Measurements from ENCODE around the gene NF2. TPM values are rescaled to one million over a fixed set of nuclear protein-coding genes. Genes with fewer than 3 reads are reported as not detected.

The NF2 gene
- total RNA-seq, 1 donor from 2014 or later, result 35.4 TPM

DNA sequence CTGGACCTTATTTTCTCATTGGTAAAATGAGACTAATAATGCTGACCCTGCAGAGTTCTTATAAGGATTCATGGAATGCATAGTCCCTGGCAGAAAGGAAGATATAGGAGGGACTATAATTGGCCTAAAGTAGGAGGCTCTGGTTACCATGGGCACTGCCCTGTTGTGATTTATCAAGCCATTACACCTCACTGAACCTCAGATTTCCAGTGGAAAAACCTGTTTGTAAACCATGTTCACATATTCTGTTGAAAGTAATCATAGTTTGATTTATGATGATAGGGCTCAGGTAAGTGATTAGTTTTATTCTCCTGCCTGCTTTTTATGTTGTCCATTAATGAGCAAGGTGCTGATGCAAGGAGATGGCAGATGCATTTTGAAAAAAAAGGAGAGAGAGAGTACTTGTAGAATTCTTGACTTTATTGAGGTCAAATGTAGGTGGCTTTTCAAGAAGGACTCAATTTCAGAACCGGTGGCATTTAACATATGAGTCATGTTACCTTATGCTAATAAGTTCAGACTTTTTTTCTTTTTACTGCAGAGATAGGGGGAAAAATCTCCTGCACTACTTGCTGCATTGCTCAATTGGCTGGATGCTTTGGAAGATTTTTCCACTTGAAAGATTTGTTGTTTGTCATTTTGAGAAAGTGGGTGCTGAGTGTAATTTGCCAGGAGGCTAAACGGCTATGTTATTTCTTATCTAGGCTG, 14.6 kb downstream of the NF2 start:
- Mint-ChIP-seq H3K36me3 (ENCODE audit: unreplicated experiment) (no peaks in the 10 kb centered on the region), H3K27ac (ENCODE audit: unreplicated experiment) (no peak overlapping the region), H3K4me1 (ENCODE audit: low read depth, unreplicated experiment) (no peaks in the 10 kb centered on the region), H3K27me3 (ENCODE audit: unreplicated experiment) (peaks cover 1% of the 10 kb centered on the region), H3K4me3 (ENCODE audit: unreplicated experiment) (no peak overlapping the region), H3K9me3 (ENCODE audit: unreplicated experiment) (peaks cover 2% of the 10 kb centered on the region)
- DNase-seq, result no peak
- TF ChIP-seq CTCF (IDR thresholded peaks at IDR 0.05; ENCODE audit: partially characterized antibody, unreplicated experiment), result no peak

- TF ChIP-seq CTCF (IDR thresholded peaks at IDR 0.05; ENCODE audit: partially characterized antibody, unreplicated experiment), result no peak
- no peak for DNase-seq
- Mint-ChIP-seq H3K27me3 (ENCODE audit: unreplicated experiment) (peaks cover 3% of the 10 kb centered on the region), H3K9me3 (ENCODE audit: unreplicated experiment) (peaks cover 4% of the 10 kb centered on the region), H3K27ac (ENCODE audit: unreplicated experiment) (peak overlapping the region; percentile 20), H3K36me3 (ENCODE audit: unreplicated experiment) (no peaks in the 10 kb centered on the region), H3K4me1 (ENCODE audit: low read depth, unreplicated experiment) (no peaks in the 10 kb centered on the region), H3K4me3 (ENCODE audit: unreplicated experiment) (no peak overlapping the region)
These were observed 18.5 kb downstream of the NF2 start for GRCh38 chr22:29621761-29622526.

- Mint-ChIP-seq H3K4me1 (ENCODE audit: low read depth, unreplicated experiment) (no peaks in the 10 kb centered on the region), H3K36me3 (ENCODE audit: unreplicated experiment) (no peaks in the 10 kb centered on the region), H3K27ac (ENCODE audit: unreplicated experiment) (no peak overlapping the region), H3K27me3 (ENCODE audit: unreplicated experiment) (peaks cover 3% of the 10 kb centered on the region), H3K4me3 (ENCODE audit: unreplicated experiment) (no peak overlapping the region), H3K9me3 (ENCODE audit: unreplicated experiment) (peaks cover 4% of the 10 kb centered on the region)
- no peak for TF ChIP-seq CTCF (IDR thresholded peaks at IDR 0.05; ENCODE audit: partially characterized antibody, unreplicated experiment)
- no peak for DNase-seq
These were observed 19.6 kb downstream of the NF2 start for GRCh38 chr22:29623059-29623458.

GRCh38 chr22:29623553-29624169, 20.2 kb downstream of the NF2 start:
- Mint-ChIP-seq H3K36me3 (ENCODE audit: unreplicated experiment) (no peaks in the 10 kb centered on the region), H3K4me1 (ENCODE audit: low read depth, unreplicated experiment) (no peaks in the 10 kb centered on the region), H3K4me3 (ENCODE audit: unreplicated experiment) (no peak overlapping the region), H3K9me3 (ENCODE audit: unreplicated experiment) (peaks cover 4% of the 10 kb centered on the region), H3K27me3 (ENCODE audit: unreplicated experiment) (peaks cover 3% of the 10 kb centered on the region), H3K27ac (ENCODE audit: unreplicated experiment) (no peak overlapping the region)
- no peak for DNase-seq
- no peak for TF ChIP-seq CTCF (IDR thresholded peaks at IDR 0.05; ENCODE audit: partially characterized antibody, unreplicated experiment)

Measured in glutamatergic neuron (in vitro differentiated cells).